A549 treated with AZD9567 at 1 μM for 4 hours (cell line): ENCODE measurements around the gene TMEM41B. TPM values are rescaled to one million over a fixed set of nuclear protein-coding genes. Genes with fewer than 3 reads are reported as not detected.

Experiments
- total RNA-seq: library from RNA; stranded (reverse); fragments of 200-300 nt; extraction: Qiagen RNA extraction; gene quantifications from 5 replicates; pipeline ENCODE4 v1.2.3, GENCODE V29; 2022; ENCODE audit not compliant: insufficient read depth

TMEM41B gene, protein sequence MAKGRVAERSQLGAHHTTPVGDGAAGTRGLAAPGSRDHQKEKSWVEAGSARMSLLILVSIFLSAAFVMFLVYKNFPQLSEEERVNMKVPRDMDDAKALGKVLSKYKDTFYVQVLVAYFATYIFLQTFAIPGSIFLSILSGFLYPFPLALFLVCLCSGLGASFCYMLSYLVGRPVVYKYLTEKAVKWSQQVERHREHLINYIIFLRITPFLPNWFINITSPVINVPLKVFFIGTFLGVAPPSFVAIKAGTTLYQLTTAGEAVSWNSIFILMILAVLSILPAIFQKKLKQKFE
- 20.7 to 36.4 TPM (median 24.0 TPM) in 5 replicates for total RNA-seq

GRCh38 chr11:9314291-9315077 is at the start of gene TMEM41B:
Gene TMEM41B (minus strand): TSS chr11:9314593. CDS start chr11:9314441, 152 bp downstream.

DNA sequence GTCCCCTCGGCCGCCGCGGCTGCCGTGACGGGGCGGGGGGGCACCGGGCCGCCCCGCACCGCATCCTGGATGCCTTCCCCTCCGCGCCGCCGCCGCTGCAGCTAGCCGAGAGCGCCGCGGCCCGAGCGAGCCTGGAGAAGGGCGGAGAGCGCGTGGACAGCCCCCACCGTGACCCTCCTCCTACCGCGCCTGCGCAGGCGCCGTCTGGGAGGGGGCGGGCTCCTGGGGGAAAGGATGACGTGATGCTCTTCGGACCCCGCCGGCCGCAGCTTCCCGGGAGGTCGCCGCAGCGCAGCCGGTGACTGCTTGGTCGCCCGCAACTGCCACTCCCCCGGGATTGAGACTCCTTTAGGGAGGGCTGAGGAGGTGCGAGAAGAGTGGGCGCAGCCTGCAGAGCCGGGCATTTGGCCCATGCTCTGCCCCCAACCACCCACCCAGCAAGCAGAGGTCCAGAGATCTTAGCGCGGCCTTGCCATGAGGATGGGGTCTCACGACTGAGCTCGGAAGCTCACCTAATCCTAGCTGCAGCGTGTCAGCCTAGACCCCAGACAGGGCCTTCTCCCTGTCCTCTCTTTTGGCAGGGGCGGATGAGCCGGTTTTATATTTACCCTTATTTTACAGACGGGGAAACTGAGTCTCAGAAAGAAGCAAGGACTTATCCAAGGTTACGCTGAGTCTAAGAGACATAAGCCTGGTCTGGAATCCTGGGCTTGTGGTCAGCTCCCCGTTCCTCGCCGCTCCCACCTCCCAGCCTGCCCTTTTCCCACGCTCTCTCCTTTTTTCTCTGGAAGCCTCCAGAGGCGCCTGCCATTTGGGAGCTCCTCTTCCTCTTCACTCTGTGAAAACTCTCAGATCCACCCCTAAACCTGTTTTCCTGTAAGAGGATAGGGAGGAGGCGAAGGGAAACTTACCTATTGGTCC is 48.9 kb downstream of the TMEM41B start, which contains the start of gene DENND5A:
Gene DENND5A, minus strand, starts transcription at position 140 of the 921 bp plus-strand sequence. CDS start 281 bp downstream, outside the sequence.

Other genes starting within 250 kb of the TMEM41B start
- 0.31 to 0.49 TPM (median 0.42 TPM) in 4 of 5 replicates, not detected in the other for gene SCUBE2, start 223.0 kb downstream of the TMEM41B start, total RNA-seq
- 38.0 to 56.5 TPM (median 42.5 TPM) in 5 replicates for gene DENND5A, start 49.2 kb downstream of the TMEM41B start, total RNA-seq
- gene IPO7, start 70.1 kb upstream of the TMEM41B start, total RNA-seq, result 87.5 to 153 TPM (median 105 TPM) in 5 replicates
- 9.3 to 10.7 TPM (median 10.1 TPM) in 5 replicates for gene ZNF143, start 146.4 kb upstream of the TMEM41B start, total RNA-seq